HCT116 (cell line): ENCODE data around the gene CELA3A. TPM values are rescaled to one million over a fixed set of nuclear protein-coding genes. Genes with fewer than 3 reads are reported as not detected.
"Not testable (repeated sequence)": the region's sequence is repeated elsewhere in the genome, so short reads cannot be mapped to it uniquely, and the experiment has no call there.

Source experiments
- ATAC-seq: fragments of 200-7000 bp; cut with Tn5 transposase; 2 replicates; pipeline ENCODE4 v1.9.1; 2020; ENCODE audit warnings: mild to moderate bottlenecking, moderate library complexity
- BruUV-seq: library from RNA; stranded (reverse); fragments of 400-500 nt; replicated peaks from 2 replicates; lab custom pipeline; 2021; lab: Mats Ljungman, UMichigan
- CTCF ChIA-PET: fragments of 300-600 bp; sonication (Branson Sonifier 250); formaldehyde crosslinking; loops from one replicate; lab custom pipeline; 2021; ENCODE audit warnings: antibody characterized with exemption; lab: Charles Lee
- POLR2A ChIA-PET: fragments of 300-600, 350-600 bp; sonication (Branson Sonifier 250); formaldehyde crosslinking; loops from one replicate; lab custom pipeline; 2021; ENCODE audit warnings: antibody characterized with exemption; lab: Charles Lee
- RAD21 ChIA-PET, 2 experiments: fragments of 300-600 bp; sonication (Branson Sonifier 250); formaldehyde crosslinking; loops; one replicate each; lab custom pipeline; 2023; ENCODE audit warnings: low total read pairs in 2 of 2; ENCODE audit not compliant: uncharacterized antibody in 2 of 2, unreplicated experiment in 2 of 2, low non-redundant PET in 1 of 2; lab: Charles Lee
- DNase-seq: peaks from one replicate; pipeline ENCODE4 v3.0.0-alpha.2; 2010; ENCODE audit warnings: low read depth, low spot score
- H2AFZ ChIP-seq: fragments of 200-600 bp; shearing (Covaris generic), sonication (generic); 2 replicates; pipeline ENCODE4 v1.6.1; 2017; ENCODE audit warnings: low read depth, mixed run types, mixed read lengths, antibody characterized with exemption, low read length; ENCODE audit not compliant: poor library complexity, severe bottlenecking
- H3K27ac ChIP-seq: 2 replicates; pipeline ENCODE4 v1.5.1; 2012; ENCODE audit warnings: low read depth, low read length
- H3K27me3 ChIP-seq: fragments of 200-600 bp; sonication (generic); 2 replicates; pipeline ENCODE4 v1.6.1; 2016; ENCODE audit warnings: mixed run types, low read length, mixed read lengths; ENCODE audit not compliant: insufficient read depth
- H3K36me3 ChIP-seq, 2 experiments: fragments of 200-500 bp in 1 of 2; fragments of 200-600 bp in 1 of 2; sonication (Bioruptor generic) in 1 of 2; sonication (generic) in 1 of 2; 2 replicates each; pipeline versions ENCODE4 v1.5.1 to v1.6.1; 2014 to 2016; ENCODE audit warnings: low read length in 2 of 2, inconsistent platforms in 1 of 2, mixed read lengths in 1 of 2, mixed run types in 1 of 2; ENCODE audit not compliant: insufficient read depth in 2 of 2, control insufficient read depth in 1 of 2
- H3K4me1 ChIP-seq, 2 experiments: fragments of 200-600 bp in 1 of 2; sonication (generic) in 1 of 2; 2 replicates each; pipeline versions ENCODE4 v1.5.1 to v1.6.1; 2012 to 2017; ENCODE audit warnings: low read length in 2 of 2, inconsistent platforms in 1 of 2, mild to moderate bottlenecking in 1 of 2, mixed read lengths in 1 of 2, mixed run types in 1 of 2, moderate library complexity in 1 of 2; ENCODE audit not compliant: insufficient read depth in 2 of 2, control insufficient read depth in 1 of 2
- H3K4me2 ChIP-seq: fragments of 200-600 bp; sonication (generic); 2 replicates; pipeline ENCODE4 v1.6.1; 2017; ENCODE audit warnings: mixed run types, low read length, mixed read lengths
- H3K4me3 ChIP-seq, 2 experiments: fragments of 200-600 bp in 1 of 2; sonication (generic) in 1 of 2; replicated peaks in 1 of 2; 2 replicates each; pipeline ENCODE4 v1.5.1; 2011 to 2016; ENCODE audit warnings: low read length in 2 of 2, control low read depth in 1 of 2, low read depth in 1 of 2, mild to moderate bottlenecking in 1 of 2, mixed read lengths in 1 of 2, mixed run types in 1 of 2
- H3K79me2 ChIP-seq: fragments of 200-600 bp; sonication (generic); 2 replicates; pipeline ENCODE4 v1.6.1; 2017; ENCODE audit warnings: mild to moderate bottlenecking, mixed run types, low read length, moderate library complexity, mixed read lengths; ENCODE audit not compliant: insufficient read depth
- H3K9ac ChIP-seq: fragments of 200-600 bp; sonication (generic); 2 replicates; pipeline ENCODE4 v1.6.1; 2016; ENCODE audit warnings: low read length, mixed read lengths
- H3K9me2 ChIP-seq: fragments of 200-600 bp; sonication (generic), shearing (Covaris generic); 2 replicates; pipeline ENCODE4 v1.6.1; 2017; ENCODE audit warnings: mixed run types, mild to moderate bottlenecking, moderate library complexity; ENCODE audit not compliant: insufficient read depth
- H3K9me3 ChIP-seq, 2 experiments: fragments of 200-500 bp in 1 of 2; fragments of 200-600 bp in 1 of 2; sonication (Bioruptor generic) in 1 of 2; sonication (generic) in 1 of 2; 2 replicates each; pipeline ENCODE4 v1.6.1; 2014 to 2017; ENCODE audit warnings: low read length in 2 of 2, mixed read lengths in 2 of 2, inconsistent platforms in 1 of 2, low read depth in 1 of 2, mild to moderate bottlenecking in 1 of 2, mixed run types in 1 of 2, moderate library complexity in 1 of 2; ENCODE audit not compliant: control insufficient read depth in 1 of 2, insufficient read depth in 1 of 2
- H4K20me1 ChIP-seq: fragments of 200-600 bp; sonication (generic), shearing (Covaris generic); 2 replicates; pipeline ENCODE4 v1.6.1; 2017; ENCODE audit warnings: mixed run types, mild to moderate bottlenecking, moderate library complexity; ENCODE audit not compliant: insufficient read depth
- intact Hi-C: fragments of 100-400 bp; cut with micrococcal nuclease; formaldehyde crosslinking; loops from 2 replicates; pipeline ENCODE4 v1.10.0; 2022
- total RNA-seq: library from RNA; stranded (reverse); gene quantifications from one replicate; pipeline ENCODE4 v1.2.1, GENCODE V29; 2021; ENCODE audit not compliant: unreplicated experiment

CELA3A gene
- total RNA-seq, 1 experiment from 2014 or later = 9.0 TPM

- H2AFZ ChIP-seq, BruUV-seq, POLR2A ChIA-PET, H3K27ac ChIP-seq, CTCF ChIA-PET, H3K27me3 ChIP-seq, H3K9me3 ChIP-seq, RAD21 ChIA-PET, intact Hi-C loops, H3K79me2 ChIP-seq, H3K4me2 ChIP-seq, H3K9me2 ChIP-seq, H3K4me1 ChIP-seq, H3K9ac ChIP-seq, ATAC-seq, DNase-seq, H3K4me3 ChIP-seq, H3K36me3 ChIP-seq, H4K20me1 ChIP-seq: not testable (repeated sequence)
Observed at GRCh38 chr1:22009566-22009965, 8.1 kb downstream of the CELA3A start.

GRCh38 chr1:22012752-22013151 is 11.3 kb downstream of the CELA3A start:
- H3K27me3 ChIP-seq, DNase-seq, H3K9me3 ChIP-seq, H3K4me1 ChIP-seq, intact Hi-C loops, POLR2A ChIA-PET, H3K9ac ChIP-seq, H2AFZ ChIP-seq, H3K36me3 ChIP-seq, H3K79me2 ChIP-seq, H4K20me1 ChIP-seq, H3K9me2 ChIP-seq, H3K4me2 ChIP-seq, CTCF ChIA-PET, ATAC-seq, H3K27ac ChIP-seq, RAD21 ChIA-PET, H3K4me3 ChIP-seq, BruUV-seq: not testable (repeated sequence)

- BruUV-seq, RAD21 ChIA-PET, CTCF ChIA-PET: not testable (repeated sequence)
Observed at GRCh38 chr1:22014575-22015206, 13.2 kb downstream of the CELA3A start.

More at GRCh38 chr1:22014575-22015206, 13.2 kb downstream of the CELA3A start:
- H2AFZ ChIP-seq, H3K9me2 ChIP-seq, DNase-seq, H3K27me3 ChIP-seq, H3K4me3 ChIP-seq, ATAC-seq, H3K9me3 ChIP-seq, H3K4me2 ChIP-seq, H4K20me1 ChIP-seq, H3K79me2 ChIP-seq, H3K27ac ChIP-seq, POLR2A ChIA-PET, H3K9ac ChIP-seq, H3K36me3 ChIP-seq, intact Hi-C loops: not testable (repeated sequence)
- peaks cover 0 to 10% of the 10 kb centered on the region in 2 experiments; a peak in 2 of 4 replicates for H3K4me1 ChIP-seq
